Endodermal cell (in vitro differentiated cells): ENCODE data around the gene ARL8B. TPM values are rescaled to one million over a fixed set of nuclear protein-coding genes. Genes with fewer than 3 reads are reported as not detected.
"Not testable (repeated sequence)": the region's sequence is repeated elsewhere in the genome, so short reads cannot be mapped to it uniquely, and the experiment has no call there.

Experiments used
- DNase-seq: peaks from one replicate; pipeline ENCODE4 v3.0.0-alpha.2; 2017
- H3K27ac ChIP-seq: 2 replicates; pipeline ENCODE4 v1.5.1; 2013; ENCODE audit warnings: mild to moderate bottlenecking, low read depth, low read length, moderate library complexity
- H3K27me3 ChIP-seq: 2 replicates; pipeline ENCODE4 v1.6.1; 2013; ENCODE audit warnings: mild to moderate bottlenecking, low read length, moderate library complexity; ENCODE audit not compliant: insufficient read depth, control insufficient read depth, poor library complexity, severe bottlenecking
- H3K36me3 ChIP-seq: 2 replicates; pipeline ENCODE4 v1.7.0; 2013; ENCODE audit warnings: mild to moderate bottlenecking, low read length, moderate library complexity; ENCODE audit not compliant: control insufficient read depth, insufficient read depth
- H3K4me1 ChIP-seq: one replicate; pipeline ENCODE4 v1.7.0; 2013; ENCODE audit warnings: low read length; ENCODE audit not compliant: control insufficient read depth, insufficient read depth
- H3K4me3 ChIP-seq: 2 replicates; pipeline ENCODE4 v1.5.1; 2013; ENCODE audit warnings: mild to moderate bottlenecking, low read length, moderate library complexity
- H3K9ac ChIP-seq: 2 replicates; pipeline ENCODE4 v1.6.1; 2013; ENCODE audit warnings: mild to moderate bottlenecking, low read length, moderate library complexity; ENCODE audit not compliant: poor library complexity, severe bottlenecking; ENCODE audit errors: extremely low read depth
- H3K9me3 ChIP-seq: 2 replicates; pipeline ENCODE4 v1.6.1; 2013; ENCODE audit warnings: mild to moderate bottlenecking, low read length, moderate library complexity; ENCODE audit not compliant: control insufficient read depth
- H3K27ac Mint-ChIP-seq: 2 replicates; pipeline ENCODE4 v1.8.0; 2020; ENCODE audit warnings: mixed read lengths
- H3K27me3 Mint-ChIP-seq: 2 replicates; pipeline ENCODE4 v1.8.0; 2021; ENCODE audit warnings: mild to moderate bottlenecking, mixed read lengths; ENCODE audit not compliant: insufficient read depth
- H3K36me3 Mint-ChIP-seq: 2 replicates; pipeline ENCODE4 v1.8.0; 2020; ENCODE audit warnings: low read depth, mixed read lengths
- H3K4me1 Mint-ChIP-seq: 2 replicates; pipeline ENCODE4 v1.8.0; 2020; ENCODE audit warnings: mixed read lengths
- H3K4me3 Mint-ChIP-seq: 2 replicates; pipeline ENCODE4 v1.8.0; 2020; ENCODE audit warnings: mild to moderate bottlenecking, moderate library complexity, mixed read lengths
- H3K9me3 Mint-ChIP-seq: 2 replicates; pipeline ENCODE4 v1.8.0; 2020; ENCODE audit warnings: mild to moderate bottlenecking, mixed read lengths
- CTCF ChIP-seq: fragments of 200-600 bp; sonication (generic); conservative IDR thresholded peaks from 2 replicates; pipeline ENCODE4 v1.5.0; 2021; ENCODE audit warnings: antibody characterized with exemption, mild to moderate bottlenecking
- WGBS, 2 experiments: methylation state at CpG; one replicate each; pipeline versions ENCODE4 v1.1.5 to v1.1.7; 2013; ENCODE audit warnings: missing lambda C conversion rate in 2 of 2, mixed read lengths in 1 of 2; ENCODE audit not compliant: insufficient coverage in 1 of 2, insufficient read length in 1 of 2; 5-methylcytosine and 5-hydroxymethylcytosine counted together
- total RNA-seq, 2 donors: library from RNA; stranded (reverse); fragmentation: NEBNext Ultra II Directional in 1 of 2; extraction: Animal tissue kit (Norgen Biotek cat#: 25700) in 1 of 2; gene quantifications; 2 replicates in 1 of 2; 3 replicates in 1 of 2; pipeline ENCODE4 v1.2.1, GENCODE V29; 2021

The ARL8B gene
- total RNA-seq, 2 donors from 2014 or later, result 31.2 to 37.3 TPM

- H3K36me3 Mint-ChIP-seq, result peaks cover 34% of the 10 kb centered on the region
- no peak overlapping the region for H3K4me3 Mint-ChIP-seq
- no peaks in the 10 kb centered on the region for H3K27me3 Mint-ChIP-seq
- no peak for DNase-seq
- H3K27me3 ChIP-seq, result no peaks in the 10 kb centered on the region
- H3K9ac ChIP-seq, result no peak overlapping the region
- H3K9me3 Mint-ChIP-seq, result no peaks in the 10 kb centered on the region
- no peak overlapping the region for H3K4me3 ChIP-seq
- H3K9me3 ChIP-seq, result no peaks in the 10 kb centered on the region
- peaks cover 46% of the 10 kb centered on the region for H3K36me3 ChIP-seq
- H3K27ac ChIP-seq, result no peak overlapping the region
- no peaks in the 10 kb centered on the region for H3K4me1 ChIP-seq
- no peaks in the 10 kb centered on the region for H3K4me1 Mint-ChIP-seq
- H3K27ac Mint-ChIP-seq, result no peak overlapping the region
- no peak for TF ChIP-seq CTCF
- 95 to 100% methylated on average over 1 to 4 of the region's 4 CpGs for WGBS, 2 experiments
These were observed 49.9 kb downstream of the ARL8B start for GRCh38 chr3:5172018-5172417.

GRCh38 chr3:5179036-5179435 lies 56.9 kb downstream of the ARL8B start:
- not testable (repeated sequence) for H3K4me1 Mint-ChIP-seq, H3K9me3 Mint-ChIP-seq, H3K27ac Mint-ChIP-seq, H3K4me1 ChIP-seq, H3K4me3 Mint-ChIP-seq, H3K27me3 Mint-ChIP-seq, H3K4me3 ChIP-seq, H3K27me3 ChIP-seq, DNase-seq, H3K9me3 ChIP-seq, H3K9ac ChIP-seq, H3K27ac ChIP-seq
- H3K36me3 Mint-ChIP-seq, result peaks cover 51% of the 10 kb centered on the region
- 98 to 100% methylated on average over 1 to 2 of the region's 2 CpGs for WGBS, 2 experiments
- peaks cover 75% of the 10 kb centered on the region for H3K36me3 ChIP-seq

GRCh38 chr3:5181469-5182141 lies 59.5 kb downstream of the ARL8B start:
- H3K27me3 Mint-ChIP-seq, result no peaks in the 10 kb centered on the region
- 80 to 100% methylated on average over 2 of the region's 2 CpGs for WGBS, 2 experiments
- H3K9me3 ChIP-seq, result no peaks in the 10 kb centered on the region
- no peak overlapping the region for H3K9ac ChIP-seq
- H3K9me3 Mint-ChIP-seq, result no peaks in the 10 kb centered on the region
- H3K27ac Mint-ChIP-seq, result no peak overlapping the region
- no peak overlapping the region for H3K27ac ChIP-seq
- H3K27me3 ChIP-seq, result no peaks in the 10 kb centered on the region
- no peak overlapping the region for H3K4me3 ChIP-seq
- peaks cover 5% of the 10 kb centered on the region for H3K4me1 Mint-ChIP-seq
- H3K36me3 ChIP-seq, result peaks cover 55% of the 10 kb centered on the region
- TF ChIP-seq CTCF, result no peak
- H3K36me3 Mint-ChIP-seq, result peaks cover 40% of the 10 kb centered on the region
- DNase-seq, result no peak
- H3K4me1 ChIP-seq, result no peaks in the 10 kb centered on the region
- H3K4me3 Mint-ChIP-seq, result no peak overlapping the region

- WGBS, 2 experiments, result 93 to 97% methylated on average over 8 to 12 of the region's 12 CpGs
- peaks cover 38% of the 10 kb centered on the region for H3K36me3 ChIP-seq
- H3K27ac Mint-ChIP-seq, DNase-seq, H3K4me3 Mint-ChIP-seq, H3K4me1 Mint-ChIP-seq, H3K27me3 ChIP-seq, H3K9ac ChIP-seq, H3K9me3 ChIP-seq, H3K27ac ChIP-seq, H3K27me3 Mint-ChIP-seq, H3K4me1 ChIP-seq, H3K4me3 ChIP-seq, H3K9me3 Mint-ChIP-seq: not testable (repeated sequence)
- peaks cover 29% of the 10 kb centered on the region for H3K36me3 Mint-ChIP-seq
These were observed 61.6 kb downstream of the ARL8B start for GRCh38 chr3:5183714-5184113.
